Glomerular visceral epithelial cell (primary cell): Measurements from ENCODE around the gene NOPCHAP1.
"Not testable (repeated sequence)": the region's sequence is repeated elsewhere in the genome, so short reads cannot be mapped to it uniquely, and the experiment has no call there.

Experiments used
- DNase-seq: peaks from one replicate; pipeline ENCODE4 v3.0.0-alpha.2; 2016; ENCODE audit errors: extremely low spot score

NOPCHAP1 gene

DNA sequence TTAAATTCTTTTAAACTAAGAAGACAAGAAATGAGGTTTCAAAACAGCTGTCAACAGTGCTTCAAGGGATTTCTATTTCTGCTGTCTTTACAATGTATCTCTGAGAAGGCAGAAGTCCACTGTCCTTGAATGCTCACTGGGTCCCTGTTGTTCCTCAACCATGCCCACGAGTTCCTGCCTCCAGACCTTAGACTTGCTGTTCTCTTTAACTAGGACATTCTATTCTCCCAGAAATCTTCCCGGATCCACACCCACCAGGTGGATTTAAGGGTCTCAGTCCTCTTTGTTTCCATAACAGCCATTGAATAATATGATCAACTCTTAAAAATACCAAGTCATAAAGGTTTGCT, 21.3 kb upstream of the NOPCHAP1 start:
- DNase-seq, result no peak

DNA sequence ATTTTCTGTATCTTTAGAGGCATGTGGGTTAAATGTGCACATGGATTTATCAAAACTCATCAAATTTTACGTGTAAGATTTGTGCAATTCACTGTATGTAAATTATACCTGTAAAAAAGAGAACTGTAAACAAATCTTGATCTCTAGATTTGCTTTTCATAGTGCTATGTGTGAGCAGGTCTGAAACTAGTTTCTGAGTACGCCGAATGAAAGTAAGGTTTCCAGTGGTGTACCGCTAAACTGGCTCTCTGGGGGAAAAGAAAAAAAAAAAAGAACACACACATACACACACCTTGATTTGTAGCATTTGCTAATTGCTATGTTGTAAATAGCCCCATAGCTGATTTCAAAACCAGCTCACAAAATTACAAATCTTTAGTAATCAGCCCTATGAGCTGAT, 19.4 kb upstream of the NOPCHAP1 start:
- no peak for DNase-seq

- DNase-seq, result no peak
Observed at GRCh38 chr12:104969343-104969742, 16.8 kb upstream of the NOPCHAP1 start.

- no peak for DNase-seq
Observed at GRCh38 chr12:104971306-104971705, 14.8 kb upstream of the NOPCHAP1 start.

DNA sequence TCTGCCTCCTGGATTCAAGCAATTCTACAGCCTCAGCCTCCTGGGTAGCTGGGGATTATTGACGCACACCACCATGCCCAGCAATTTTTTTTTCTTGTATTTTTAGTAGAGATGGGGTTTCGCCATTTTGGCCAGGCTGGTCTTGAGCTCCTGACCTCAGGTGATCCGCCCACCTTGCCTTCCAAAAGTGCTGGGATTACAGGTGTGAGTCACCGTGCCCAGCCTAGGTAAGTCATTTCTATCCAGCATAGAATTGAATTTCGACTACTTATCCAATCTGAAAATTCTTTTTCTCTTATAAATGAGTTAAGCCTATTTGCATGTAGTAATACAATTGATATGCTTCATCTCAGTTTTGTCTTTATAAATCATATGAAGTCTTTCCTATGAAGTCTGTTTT, 12.9 kb upstream of the NOPCHAP1 start:
- DNase-seq, result no peak

DNA sequence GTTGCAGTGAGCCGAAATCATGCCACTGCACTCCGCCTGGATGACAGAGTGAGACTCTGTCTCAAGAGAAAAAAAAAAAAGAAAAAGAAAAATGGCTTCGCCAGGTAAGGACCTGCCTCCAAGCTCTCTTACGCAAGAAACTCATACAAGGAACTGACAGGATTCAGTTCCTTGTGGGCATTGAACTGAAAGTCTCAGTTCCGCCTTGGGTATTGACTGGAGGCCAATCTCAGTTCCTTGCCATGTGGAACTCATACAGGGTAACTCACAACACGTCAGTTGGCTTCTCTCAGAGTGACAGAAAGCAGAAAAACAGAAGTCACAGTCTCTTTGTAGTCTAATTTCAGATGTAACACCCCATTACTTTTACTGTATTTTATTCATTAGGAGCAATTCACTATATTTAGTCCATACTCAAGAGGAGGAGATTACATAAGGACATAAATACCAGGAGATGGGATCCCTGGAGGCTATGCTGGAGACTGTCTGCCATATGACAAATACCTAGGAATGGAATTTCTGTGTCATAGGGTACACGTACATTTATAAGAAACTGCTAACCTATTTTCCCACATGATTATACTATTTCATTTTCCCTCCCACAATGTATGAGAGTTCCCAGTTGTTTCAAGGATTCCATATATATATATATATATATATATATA, 11.4 kb upstream of the NOPCHAP1 start:
- no peak for DNase-seq

- DNase-seq, result peak; percentile 37
Observed at GRCh38 chr12:104975587-104976343, 10.4 kb upstream of the NOPCHAP1 start.

DNA sequence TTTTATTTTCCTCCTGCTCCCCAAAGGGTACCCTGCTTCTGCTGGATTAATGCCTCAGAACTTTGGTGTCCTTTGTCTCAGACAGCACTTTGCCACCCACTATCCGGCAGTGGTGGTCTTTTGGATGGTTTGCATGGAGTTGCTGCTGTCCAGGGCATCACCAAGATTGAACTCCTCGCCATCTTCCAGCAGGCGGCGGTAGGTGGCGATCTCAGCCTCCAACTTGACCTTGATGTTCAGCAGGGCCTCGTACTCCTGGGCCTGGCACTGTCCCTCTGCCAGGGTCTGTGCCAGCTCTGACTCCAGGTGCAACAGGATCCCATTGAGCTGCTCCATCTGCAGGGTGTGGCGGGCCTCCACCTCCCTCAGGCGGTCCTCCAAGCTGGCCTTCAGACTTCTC, 9.4 kb upstream of the NOPCHAP1 start:
- no peak for DNase-seq

GRCh38 chr12:104977688-104978087, 8.4 kb upstream of the NOPCHAP1 start:
- DNase-seq, result not testable (repeated sequence)

- no peak for DNase-seq
Observed at GRCh38 chr12:104985206-104985605, 910 bp upstream of the NOPCHAP1 start.

GRCh38 chr12:104990950-104991349, 4.8 kb downstream of the NOPCHAP1 start:
- DNase-seq, result no peak

- DNase-seq, result no peak
Observed at GRCh38 chr12:104991565-104992128, 5.5 kb downstream of the NOPCHAP1 start.

GRCh38 chr12:104994336-104994735, 8.2 kb downstream of the NOPCHAP1 start:
- DNase-seq, result no peak

- DNase-seq, result no peak
Observed at GRCh38 chr12:104997541-104997940, 11.4 kb downstream of the NOPCHAP1 start.

DNA sequence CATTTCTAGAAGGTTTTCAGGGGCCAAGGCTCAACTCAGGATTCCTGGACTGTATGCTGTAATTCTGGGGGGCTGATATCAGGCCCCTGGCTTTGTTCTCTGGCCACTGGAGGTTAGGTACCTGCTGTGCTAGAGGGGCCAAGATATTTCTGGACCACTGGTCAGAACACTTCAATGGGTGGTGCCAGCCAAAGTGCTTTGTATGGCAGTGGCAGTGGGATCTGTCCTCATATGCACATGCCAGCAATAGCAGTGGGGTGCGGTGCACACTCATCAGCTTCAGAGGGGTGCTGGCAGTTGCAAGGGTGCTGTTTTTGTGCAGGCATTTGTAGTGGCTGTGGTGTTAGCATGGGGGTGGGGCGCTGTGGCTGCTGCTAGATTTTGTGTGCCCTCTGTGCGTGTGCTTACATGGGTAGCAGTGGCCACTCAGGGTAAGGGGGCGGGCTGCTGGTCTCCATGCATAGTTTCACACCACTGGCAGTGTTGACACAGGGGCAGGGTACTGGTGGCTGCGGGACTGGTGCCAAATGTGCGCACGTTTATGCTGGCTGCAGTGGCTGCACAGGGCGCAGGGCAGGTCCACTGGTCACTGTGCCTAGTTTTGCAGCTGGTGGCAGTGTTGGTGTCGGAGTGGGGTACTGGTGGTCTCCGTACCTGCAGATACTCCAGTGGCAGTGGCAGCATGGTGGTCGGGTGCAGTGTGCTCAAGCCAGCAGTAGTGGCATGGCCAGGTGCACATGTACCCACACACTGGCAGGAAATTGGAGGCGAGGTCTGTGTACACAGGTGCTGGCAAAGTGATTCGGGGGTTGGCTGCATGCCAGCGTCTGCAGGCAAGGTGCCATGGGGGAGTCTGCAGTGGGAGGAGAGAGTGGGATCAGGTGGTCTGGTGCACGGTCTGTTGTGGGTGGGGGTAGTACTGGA, 12.6 kb downstream of the NOPCHAP1 start:
- DNase-seq, result no peak

- DNase-seq, result no peak
Observed at GRCh38 chr12:104999347-104999685, 13.2 kb downstream of the NOPCHAP1 start.

DNA sequence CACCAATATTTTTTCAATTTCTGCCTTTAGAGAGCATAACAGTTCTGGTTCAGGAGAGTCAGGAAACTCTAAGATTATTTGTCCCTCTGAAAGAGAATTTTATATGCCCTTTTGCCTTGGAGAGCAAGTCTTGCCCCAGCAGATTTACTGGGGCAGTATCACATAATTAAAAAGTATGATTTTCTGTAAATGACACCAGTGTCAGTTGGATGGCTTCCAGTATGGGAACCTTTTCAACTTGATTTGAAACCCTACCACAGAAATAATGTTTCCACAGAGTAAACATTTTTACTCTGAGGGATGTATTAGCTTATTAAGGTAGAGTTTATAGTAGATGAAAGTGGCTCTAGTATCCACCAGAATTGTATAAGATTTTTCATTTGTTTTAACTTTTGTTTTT, 15.4 kb downstream of the NOPCHAP1 start:
- DNase-seq, result no peak

DNA sequence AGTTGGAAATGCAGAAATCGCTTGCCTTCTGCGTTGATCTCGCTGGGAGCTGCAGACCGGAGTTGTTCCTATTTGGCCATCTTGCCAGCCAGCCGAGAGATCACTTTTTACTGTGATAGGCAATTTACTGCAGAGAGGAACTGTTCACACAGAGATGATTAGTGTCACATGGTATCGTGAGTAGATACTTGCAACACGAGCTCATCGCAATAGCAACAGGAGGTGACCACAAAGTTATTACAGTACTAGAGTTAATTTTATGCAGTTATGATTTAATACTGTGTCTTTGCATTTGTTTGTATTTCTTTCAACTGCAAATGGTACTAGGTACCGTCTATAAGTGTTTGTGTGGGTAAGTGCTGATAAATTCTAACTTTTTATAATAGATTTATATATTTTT, 27.8 kb downstream of the NOPCHAP1 start:
- peak; percentile 50 for DNase-seq

GRCh38 chr12:105014603-105015002, 28.5 kb downstream of the NOPCHAP1 start:
- no peak for DNase-seq

GRCh38 chr12:105015543-105015942, 29.4 kb downstream of the NOPCHAP1 start:
- DNase-seq, result no peak

- DNase-seq, result no peak
Observed at GRCh38 chr12:105018012-105018411, 31.9 kb downstream of the NOPCHAP1 start.

DNA sequence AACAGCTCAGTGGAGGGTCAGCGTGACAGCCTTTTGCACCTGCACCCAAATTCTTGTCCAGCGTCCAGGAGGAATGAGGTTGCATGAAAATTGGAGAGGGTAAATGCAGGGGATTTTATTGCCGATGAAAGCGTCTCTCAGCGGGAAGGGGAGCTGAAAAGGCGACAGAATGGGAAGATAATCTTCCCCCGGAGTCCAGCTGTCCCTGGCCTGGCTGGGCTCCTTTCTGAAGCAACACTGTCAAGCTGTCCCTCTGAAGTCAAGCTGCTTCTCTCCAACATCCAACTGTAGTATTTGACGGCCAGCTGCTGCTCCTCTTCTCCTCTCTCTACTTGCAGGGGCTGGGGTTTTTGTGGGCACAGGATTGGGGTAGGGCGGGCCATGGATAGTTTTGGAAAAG, 32.7 kb downstream of the NOPCHAP1 start:
- no peak for DNase-seq
